ENCODE data around the gene MTIF3. TPM values are rescaled to one million over a fixed set of nuclear protein-coding genes. Genes with fewer than 3 reads are reported as not detected.

Gene MTIF3
- polyA plus RNA-seq, 1 experiment, result 72.5 TPM

GRCh38 chr13:27427641-27428040 is 22.7 kb downstream of the MTIF3 start:
- no peak for DNase-seq (ENCODE audit: low read depth, low spot score)
- H3K27ac ChIP-seq (ENCODE audit: low read depth, low read length), result no peak overlapping the region
- no peaks in the 10 kb centered on the region for H3K9me3 ChIP-seq (ENCODE audit: control insufficient read depth, insufficient read depth, low read length)
- no peak overlapping the region for H3K4me3 ChIP-seq (ENCODE audit: low read depth, low read length)
- no peak for TF ChIP-seq CTCF (IDR thresholded peaks at IDR 0.05; ENCODE audit: low read depth, low read length)
- ChIA-PET POLR2A (no interaction called here), CTCF (interaction anchor here (0.8 to 5.1 kb wide), 3 partner anchors 65 to 398 kb away, joined by 3 to 23 read pairs (median 3); no protein-coding TSS in a partner anchor)
- no peaks in the 10 kb centered on the region for H3K27me3 ChIP-seq (ENCODE audit: control insufficient read depth, insufficient read depth, low read length)

- ChIA-PET POLR2A (no interaction called here), CTCF (interaction anchor here (0.5 to 5.1 kb wide), 11 partner anchors 25 to 496 kb away, joined by 3 to 23 read pairs (median 4); no protein-coding TSS in a partner anchor)
- no peak for DNase-seq (ENCODE audit: low read depth, low spot score)
- TF ChIP-seq CTCF (IDR thresholded peaks at IDR 0.05; ENCODE audit: low read depth, low read length), result peak; percentile 46
- no peaks in the 10 kb centered on the region for H3K27me3 ChIP-seq (ENCODE audit: control insufficient read depth, insufficient read depth, low read length)
- peak overlapping the region; percentile 39 for H3K27ac ChIP-seq (ENCODE audit: low read depth, low read length)
- H3K9me3 ChIP-seq (ENCODE audit: control insufficient read depth, insufficient read depth, low read length), result no peaks in the 10 kb centered on the region
- H3K4me3 ChIP-seq (ENCODE audit: low read depth, low read length), result peak overlapping the region; percentile 85
Measured at GRCh38 chr13:27425918-27426630, 24.3 kb downstream of the MTIF3 start.

GRCh38 chr13:27425158-27425917 is 25.0 kb downstream of the MTIF3 start:
- CTCF ChIA-PET, result interaction anchor here (1.2 to 5.1 kb wide), 7 partner anchors 24 to 495 kb away, joined by 3 to 23 read pairs (median 10); no protein-coding TSS in a partner anchor
- TF ChIP-seq CTCF (IDR thresholded peaks at IDR 0.05; ENCODE audit: low read depth, low read length), result no peak
- Histone ChIP-seq H3K27ac (ENCODE audit: low read depth, low read length) (peak overlapping the region; percentile 39), H3K9me3 (ENCODE audit: control insufficient read depth, insufficient read depth, low read length) (no peaks in the 10 kb centered on the region), H3K27me3 (ENCODE audit: control insufficient read depth, insufficient read depth, low read length) (no peaks in the 10 kb centered on the region), H3K4me3 (ENCODE audit: low read depth, low read length) (peak overlapping the region; percentile 85)
- DNase-seq (ENCODE audit: low read depth, low spot score), result no peak
- POLR2A ChIA-PET, result no interaction called here

GRCh38 chr13:27424246-27425157 is 25.9 kb downstream of the MTIF3 start, which contains the start of gene GTF3A:
GTF3A (plus strand) TSS chr13:27424619.
- H3K27ac ChIP-seq (ENCODE audit: low read depth, low read length), result peak within 1 kb of the TSS; percentile 21
- no peak for TF ChIP-seq CTCF (IDR thresholded peaks at IDR 0.05; ENCODE audit: low read depth, low read length)
- no peaks in the 10 kb centered on the region for H3K9me3 ChIP-seq (ENCODE audit: control insufficient read depth, insufficient read depth, low read length)
- POLR2A ChIA-PET, result interaction anchor here (1.3 kb wide), 1 partner anchor 26 kb away, joined by 3 read pairs; the partner anchor contains the start of gene MTIF3
- CTCF ChIA-PET, result interaction anchor here (1.2 to 5.1 kb wide), 6 partner anchors 49 to 494 kb away, joined by 3 to 23 read pairs (median 10); no protein-coding TSS in a partner anchor
- peak within 1 kb of the TSS; percentile 85 for H3K4me3 ChIP-seq (ENCODE audit: low read depth, low read length)
- H3K27me3 ChIP-seq (ENCODE audit: control insufficient read depth, insufficient read depth, low read length), result no peaks in the 10 kb centered on the region
- peak; percentile 52 for DNase-seq (ENCODE audit: low read depth, low spot score)
